Retina (tissue), 1 donor: Measurements from ENCODE around the gene HOTAIR.

Source experiments
- DNase-seq: peaks from one replicate; pipeline ENCODE4 v3.0.0-alpha.2; 2016

HOTAIR gene

GRCh38 chr12:54010972-54011664 is 36.4 kb upstream of the HOTAIR start:
- DNase-seq, result no peak

DNA sequence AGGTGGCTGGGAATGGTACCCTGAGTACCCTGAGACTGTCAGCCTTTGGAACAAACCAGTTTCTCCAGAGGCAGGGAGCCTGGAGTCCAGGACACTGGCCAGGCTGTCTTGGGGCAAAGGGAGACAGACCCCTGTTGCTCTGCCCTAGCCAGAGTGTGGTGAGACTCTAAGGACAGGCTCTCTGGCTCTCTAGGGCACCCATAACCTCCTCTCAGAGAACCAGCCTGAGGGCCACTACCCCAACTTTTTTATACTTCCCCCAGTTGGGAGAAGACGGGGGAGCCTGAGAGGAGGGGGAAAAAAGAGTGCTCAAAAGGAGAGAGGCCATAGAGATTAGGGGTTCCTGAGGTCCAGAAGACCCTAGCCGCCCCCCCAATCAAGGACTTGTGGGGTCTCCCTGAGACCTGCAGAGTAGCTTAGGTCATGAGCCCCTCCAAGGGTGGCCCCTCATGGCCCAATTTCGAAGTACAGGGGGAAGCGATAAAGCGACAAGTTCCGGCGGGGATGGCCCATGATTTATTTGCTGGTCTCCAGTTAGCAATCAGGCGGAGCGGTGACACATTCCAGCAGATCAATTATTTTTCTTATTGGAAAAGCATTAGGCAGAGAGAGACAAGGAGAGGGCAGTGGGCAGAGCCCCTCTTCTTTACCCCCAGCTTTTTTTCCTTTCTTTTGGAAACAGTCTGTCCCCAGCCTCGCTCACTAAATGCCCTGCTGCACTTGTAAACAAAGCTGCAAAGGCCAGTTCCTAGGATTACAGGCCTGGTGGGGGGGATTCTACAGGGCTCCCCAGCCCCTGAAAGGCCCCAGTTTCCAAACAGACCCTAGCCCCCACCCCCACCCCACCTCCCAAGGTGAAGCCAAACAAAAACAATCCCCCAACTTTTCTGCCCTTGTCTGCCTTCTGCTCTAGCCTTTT is 35.6 kb upstream of the HOTAIR start:
- no peak for DNase-seq

DNA sequence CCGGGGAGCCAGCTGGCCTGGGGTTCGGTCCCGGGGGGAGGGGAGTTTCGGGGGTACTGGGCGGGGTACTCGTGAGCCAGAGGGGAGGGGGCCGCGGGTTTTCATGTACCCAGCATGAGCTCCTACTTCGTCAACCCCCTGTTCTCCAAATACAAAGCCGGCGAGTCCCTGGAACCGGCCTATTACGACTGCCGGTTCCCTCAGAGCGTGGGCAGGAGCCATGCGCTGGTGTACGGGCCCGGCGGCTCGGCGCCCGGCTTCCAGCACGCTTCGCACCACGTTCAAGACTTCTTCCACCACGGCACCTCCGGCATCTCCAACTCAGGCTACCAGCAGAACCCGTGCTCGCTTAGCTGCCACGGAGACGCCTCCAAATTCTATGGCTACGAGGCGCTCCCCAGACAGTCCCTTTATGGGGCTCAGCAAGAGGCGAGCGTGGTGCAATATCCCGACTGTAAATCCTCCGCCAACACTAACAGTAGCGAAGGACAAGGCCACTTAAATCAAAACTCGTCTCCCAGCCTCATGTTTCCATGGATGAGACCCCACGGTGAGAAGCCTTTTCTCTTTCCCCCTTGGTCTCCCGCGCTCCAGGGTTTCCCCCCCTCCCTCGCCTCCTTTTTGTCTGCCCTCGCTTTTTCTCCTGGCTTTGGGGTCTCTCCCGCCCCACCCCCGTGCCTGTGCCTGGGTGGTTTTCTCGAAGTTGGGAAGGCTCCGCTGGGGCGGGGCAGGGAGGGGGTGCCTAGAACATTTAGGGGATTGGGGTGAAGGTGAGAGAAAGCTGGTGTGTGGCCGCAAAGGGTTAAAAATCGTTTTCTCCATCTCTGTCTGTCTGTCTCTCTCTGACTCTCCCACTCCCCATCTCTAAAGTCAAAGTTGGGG is 34.7 kb upstream of the HOTAIR start:
- no peak for DNase-seq

GRCh38 chr12:54008260-54008552 is 33.5 kb upstream of the HOTAIR start:
- no peak for DNase-seq

GRCh38 chr12:54007538-54008259 is 32.9 kb upstream of the HOTAIR start:
- DNase-seq, result no peak

DNA sequence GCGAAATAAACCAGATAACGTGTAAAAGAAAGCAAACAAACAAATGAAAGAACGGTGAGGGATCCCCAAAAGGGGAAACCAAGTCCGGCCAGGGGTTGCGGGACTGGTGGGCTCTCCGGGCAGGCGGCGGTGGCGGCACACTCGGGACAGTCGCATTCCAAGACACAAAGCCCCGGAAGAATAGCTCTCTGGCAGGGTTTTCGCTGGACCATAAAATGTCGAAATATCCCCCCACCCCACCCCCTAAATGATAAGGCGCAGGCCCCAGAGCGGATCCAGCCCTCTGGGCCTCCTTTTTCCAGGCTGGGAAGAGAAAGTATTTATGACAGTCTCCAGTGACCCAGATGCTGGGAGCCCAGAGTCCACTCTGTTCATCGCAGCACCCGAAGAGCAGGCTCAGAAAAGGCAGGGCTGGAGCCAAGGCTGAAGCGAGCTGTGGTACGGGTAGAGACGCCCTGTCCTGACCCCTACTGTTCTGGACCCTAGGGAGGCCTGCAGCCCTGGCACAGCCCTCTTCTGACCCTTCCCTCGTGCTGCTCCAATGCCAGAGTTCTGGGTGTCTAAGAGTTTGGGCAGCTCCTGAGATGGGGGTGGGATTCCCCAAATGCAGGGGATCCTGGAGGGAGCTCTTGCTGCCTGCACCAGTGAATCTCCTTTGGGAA is 31.9 kb upstream of the HOTAIR start:
- no peak for DNase-seq

GRCh38 chr12:54005853-54006558 is 31.3 kb upstream of the HOTAIR start:
- peak; percentile 94 for DNase-seq

DNA sequence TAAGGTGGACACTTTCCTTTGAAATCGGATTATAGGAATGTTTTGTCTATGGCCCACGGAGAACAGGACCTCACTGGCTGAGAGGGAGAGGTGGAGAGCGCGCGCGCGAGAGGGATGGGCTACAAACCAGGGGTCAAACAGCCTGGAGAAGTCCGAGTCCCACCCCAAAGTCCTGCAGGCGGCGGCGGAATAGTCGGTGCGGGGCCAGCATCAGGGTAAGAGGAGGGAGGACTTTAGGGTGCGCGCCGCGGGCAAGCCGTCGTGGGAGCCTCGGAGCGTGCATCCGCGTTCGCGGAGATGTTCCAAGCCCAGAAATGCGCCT is 30.7 kb upstream of the HOTAIR start:
- DNase-seq, result no peak

DNA sequence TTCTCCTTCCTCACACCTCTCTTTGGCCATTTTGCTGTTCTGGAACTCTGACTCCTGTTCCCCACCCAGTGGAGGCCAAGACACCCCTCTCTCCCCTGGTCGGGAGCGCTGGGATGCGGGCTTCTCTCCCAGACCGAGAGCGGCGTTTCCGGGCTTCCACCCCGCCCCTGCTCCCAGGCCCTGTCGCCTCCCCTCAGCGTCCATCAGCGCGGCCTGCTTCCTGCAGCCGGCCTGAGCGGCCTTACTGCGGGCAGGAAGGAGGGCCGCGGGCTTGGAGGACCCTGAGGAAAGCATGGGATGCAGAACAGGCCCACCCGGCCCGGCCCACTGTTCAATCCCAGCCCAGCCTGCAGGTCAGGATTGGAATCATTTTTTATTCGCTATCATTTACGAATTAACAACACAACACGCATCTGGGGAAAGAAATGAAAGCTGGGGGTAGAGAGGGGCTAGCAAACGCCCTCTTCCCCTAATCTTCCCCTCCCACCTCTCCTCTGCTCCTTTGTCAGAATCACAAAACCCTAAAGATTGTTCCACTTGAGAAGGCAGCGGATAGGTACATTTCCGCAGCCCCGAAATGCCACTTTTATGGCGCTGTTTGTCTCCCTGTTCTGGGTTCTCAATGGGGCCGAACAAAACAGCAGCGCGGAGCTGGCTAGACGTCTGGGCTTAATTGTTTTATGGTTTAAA is 30.2 kb upstream of the HOTAIR start:
- no peak for DNase-seq

GRCh38 chr12:54004063-54004840 is 29.5 kb upstream of the HOTAIR start:
- no peak for DNase-seq

- no peak for DNase-seq
Measured at GRCh38 chr12:54003625-54004024, 28.9 kb upstream of the HOTAIR start.

- no peak for DNase-seq
Measured at GRCh38 chr12:54002915-54003389, 28.2 kb upstream of the HOTAIR start.

GRCh38 chr12:54002278-54002914 is 27.6 kb upstream of the HOTAIR start:
- no peak for DNase-seq

DNA sequence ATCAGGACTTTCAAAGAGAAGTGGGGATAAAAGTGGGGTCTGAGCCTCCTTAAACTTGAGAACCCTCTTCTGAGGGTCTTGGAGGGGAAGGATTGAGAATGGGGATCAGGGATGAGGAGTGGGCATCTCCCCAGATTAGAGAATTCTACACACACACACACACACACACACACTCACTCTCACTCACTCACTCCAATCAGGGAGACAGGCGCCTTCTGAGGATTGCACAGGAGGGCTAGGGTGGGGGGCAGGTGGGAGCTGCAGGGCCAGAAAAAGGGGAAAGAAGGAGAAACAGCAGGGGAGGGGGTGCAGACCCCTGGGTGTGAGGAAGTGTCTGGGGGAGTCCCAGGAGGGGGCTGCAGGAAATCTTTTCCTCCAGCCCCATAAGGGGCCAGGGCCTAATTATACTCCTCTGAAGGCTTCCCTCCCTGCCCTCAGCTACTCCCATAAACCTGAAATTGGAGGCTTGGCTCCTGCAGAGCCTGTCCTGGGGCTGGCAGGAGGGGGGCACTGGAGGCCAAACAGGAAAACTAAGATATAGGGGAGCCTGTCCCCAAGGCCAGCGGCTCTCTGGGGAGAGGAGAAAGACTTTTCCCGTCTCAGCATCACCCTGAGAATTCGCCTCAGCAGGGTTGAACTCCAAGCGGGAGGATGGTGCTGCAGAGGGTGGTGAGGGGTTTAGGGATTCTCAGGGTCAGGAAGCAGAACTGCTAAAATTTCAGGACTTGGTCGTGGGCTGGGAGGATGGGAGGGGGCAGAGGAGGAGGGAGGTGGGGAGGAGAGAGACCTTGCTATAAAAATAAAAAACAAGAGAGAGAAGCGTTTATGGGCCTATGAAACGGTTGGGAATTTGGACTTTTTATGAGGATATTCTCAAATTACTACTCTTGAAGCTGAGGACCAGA is 26.8 kb upstream of the HOTAIR start:
- DNase-seq, result no peak

GRCh38 chr12:54000116-54001114 is 25.7 kb upstream of the HOTAIR start, which contains the start of gene HOXC9:
TSS of gene HOXC9 (plus strand) at chr12:54000161. CDS start at chr12:54000189, 28 bp downstream.
- DNase-seq, result peak; percentile 71

- no peak for DNase-seq
Measured at GRCh38 chr12:53999559-54000115, 24.9 kb upstream of the HOTAIR start.

- DNase-seq, result no peak
Measured at GRCh38 chr12:53998900-53999236, 24.1 kb upstream of the HOTAIR start.
